Measurements from ENCODE around the gene ANKRD22. TPM values are rescaled to one million over a fixed set of nuclear protein-coding genes. Genes with fewer than 3 reads are reported as not detected.

ANKRD22 gene
- total and polyA plus RNA-seq, 10 of the 15 experiments (the other 5 are each of a cell fraction or from before 2014, with no cell fraction given), result 0.30 to 1.3 (median 0.71) TPM

DNA sequence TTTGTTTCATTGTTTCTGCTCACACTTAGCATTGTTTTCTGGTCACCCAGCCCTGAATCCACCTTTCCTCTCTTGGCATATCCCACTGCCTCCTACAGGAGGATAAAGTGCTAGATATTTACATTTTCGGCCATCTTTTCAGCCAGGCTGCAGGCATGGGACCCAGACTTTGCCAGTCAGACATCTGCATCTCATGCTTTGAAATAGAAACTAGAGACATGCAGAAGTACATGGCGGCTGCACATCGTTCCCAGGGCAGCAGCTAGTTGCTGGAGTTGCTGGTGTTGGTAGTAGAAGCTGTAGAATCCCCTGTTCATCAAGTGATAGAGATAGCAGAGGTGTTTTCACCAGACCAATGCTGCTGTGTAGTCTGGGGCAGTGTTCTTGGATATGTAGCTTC lies 47.1 kb upstream of the ANKRD22 start:
- Histone ChIP-seq H3K4me1 (ENCODE audit: control insufficient read depth, insufficient read depth, low read length) (peaks cover 52% of the 10 kb centered on the region), H3K79me2 (ENCODE audit: control insufficient read depth, insufficient read depth, low read length) (peaks cover 65% of the 10 kb centered on the region), H3K27ac (ENCODE audit: control insufficient read depth, insufficient read depth) (peak overlapping the region; percentile 84), H3K27me3 (replicated peaks in 1 of 2; ENCODE audit: control insufficient read depth in 2 of 2, insufficient read depth in 2 of 2, low read length in 1 of 2) (no peaks in the 10 kb centered on the region), H2AFZ (ENCODE audit: control insufficient read depth, low read depth, low read length) (peak overlapping the region; percentile 72), H4K20me1 (ENCODE audit: control insufficient read depth, insufficient read depth) (no peaks in the 10 kb centered on the region), H3K4me3 (peak overlapping the region; percentile 51), H3K9me3 (replicated peaks; ENCODE audit: control insufficient read depth, insufficient read depth, low read length) (no peaks in the 10 kb centered on the region), H3K4me2 (ENCODE audit: control insufficient read depth, insufficient read depth) (peak overlapping the region; percentile 96), H3K9ac (ENCODE audit: control insufficient read depth, insufficient read depth, low read length) (peak overlapping the region; percentile 51), H3K36me3 (ENCODE audit: control insufficient read depth in 2 of 2, insufficient read depth in 2 of 2, low read length in 1 of 2) (0 out of 4 replicates have a peak, but pooled peaks cover 0 to 4% of the 10 kb centered on the region in 2 experiments)
- POLR2A ChIA-PET, result interaction anchor here (0.9 to 6.3 kb wide), 4 partner anchors 12 to 95 kb away, joined by 3 to 248 read pairs (median 3); no protein-coding TSS in a partner anchor
- intact Hi-C loops (cut with micrococcal nuclease; ENCODE audit: unreplicated experiment), result loop anchor here (1.0 kb wide), 1 partner anchor 10 kb away; no protein-coding TSS in a partner anchor
- 3% methylated on average over 3 of the region's 3 CpGs for whole genome bisulfite sequencing (ENCODE audit: insufficient coverage, insufficient replicate concordance, low lambda C conversion rate, missing lambda C conversion rate)
- DNase-seq (ENCODE audit: low read depth, low spot score) (no peak), ATAC-seq (peak; percentile 11), FAIRE-seq (no peak)
- TF ChIP-seq EZH2 (IDR thresholded peaks at IDR 0.05; ENCODE audit: borderline replicate concordance, control insufficient read depth, low read depth, low read length) (no peak), ZNF207 (IDR thresholded peaks at IDR 0.05; ENCODE audit: borderline replicate concordance) (no peak), TAF1 (IDR thresholded peaks at IDR 0.05; ENCODE audit: borderline replicate concordance, low read depth, low read length) (peak; percentile 54; the same call in 1 of the 2 replicates), BHLHE40 (IDR thresholded peaks at IDR 0.05; ENCODE audit: borderline replicate concordance in 1 of 2, low read depth in 2 of 2, low read length in 1 of 2) (no peak), POLR2A (IDR thresholded peaks at IDR 0.05; ENCODE audit: low read depth, low read length) (peak; percentile 35; the same call in 1 of the 2 replicates), HDGF (IDR thresholded peaks at IDR 0.05) (0 out of 2 replicates have a peak, but pooled peaks have one; percentile 50), YY1 (IDR thresholded peaks at IDR 0.05; ENCODE audit: low read depth, low read length) (peak; percentile 88), POLR2AphosphoS5 (IDR thresholded peaks at IDR 0.05; ENCODE audit: low read length) (peak; percentile 51; the same call in 1 of the 2 replicates)
- TF ChIP-seq, protein P1, sequence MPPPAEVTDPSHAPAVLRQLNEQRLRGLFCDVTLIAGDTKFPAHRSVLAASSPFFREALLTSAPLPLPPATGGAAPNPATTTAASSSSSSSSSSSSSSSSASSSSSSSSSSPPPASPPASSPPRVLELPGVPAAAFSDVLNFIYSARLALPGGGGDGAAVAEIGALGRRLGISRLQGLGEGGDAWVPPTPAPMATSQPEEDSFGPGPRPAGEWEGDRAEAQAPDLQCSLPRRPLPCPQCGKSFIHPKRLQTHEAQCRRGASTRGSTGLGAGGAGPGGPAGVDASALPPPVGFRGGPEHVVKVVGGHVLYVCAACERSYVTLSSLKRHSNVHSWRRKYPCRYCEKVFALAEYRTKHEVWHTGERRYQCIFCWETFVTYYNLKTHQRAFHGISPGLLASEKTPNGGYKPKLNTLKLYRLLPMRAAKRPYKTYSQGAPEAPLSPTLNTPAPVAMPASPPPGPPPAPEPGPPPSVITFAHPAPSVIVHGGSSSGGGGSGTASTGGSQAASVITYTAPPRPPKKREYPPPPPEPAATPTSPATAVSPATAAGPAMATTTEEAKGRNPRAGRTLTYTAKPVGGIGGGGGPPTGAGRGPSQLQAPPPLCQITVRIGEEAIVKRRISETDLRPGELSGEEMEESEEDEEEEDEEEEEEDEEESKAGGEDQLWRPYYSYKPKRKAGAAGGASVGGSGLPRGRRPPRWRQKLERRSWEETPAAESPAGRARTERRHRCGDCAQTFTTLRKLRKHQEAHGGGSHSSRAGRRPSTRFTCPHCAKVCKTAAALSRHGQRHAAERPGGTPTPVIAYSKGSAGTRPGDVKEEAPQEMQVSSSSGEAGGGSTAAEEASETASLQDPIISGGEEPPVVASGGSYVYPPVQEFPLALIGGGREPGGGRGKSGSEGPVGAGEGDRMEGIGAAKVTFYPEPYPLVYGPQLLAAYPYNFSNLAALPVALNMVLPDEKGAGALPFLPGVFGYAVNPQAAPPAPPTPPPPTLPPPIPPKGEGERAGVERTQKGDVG (CRISPR knock-in tag; IDR thresholded peaks at IDR 0.05), result no peak
- TF ChIP-seq, protein P2, sequence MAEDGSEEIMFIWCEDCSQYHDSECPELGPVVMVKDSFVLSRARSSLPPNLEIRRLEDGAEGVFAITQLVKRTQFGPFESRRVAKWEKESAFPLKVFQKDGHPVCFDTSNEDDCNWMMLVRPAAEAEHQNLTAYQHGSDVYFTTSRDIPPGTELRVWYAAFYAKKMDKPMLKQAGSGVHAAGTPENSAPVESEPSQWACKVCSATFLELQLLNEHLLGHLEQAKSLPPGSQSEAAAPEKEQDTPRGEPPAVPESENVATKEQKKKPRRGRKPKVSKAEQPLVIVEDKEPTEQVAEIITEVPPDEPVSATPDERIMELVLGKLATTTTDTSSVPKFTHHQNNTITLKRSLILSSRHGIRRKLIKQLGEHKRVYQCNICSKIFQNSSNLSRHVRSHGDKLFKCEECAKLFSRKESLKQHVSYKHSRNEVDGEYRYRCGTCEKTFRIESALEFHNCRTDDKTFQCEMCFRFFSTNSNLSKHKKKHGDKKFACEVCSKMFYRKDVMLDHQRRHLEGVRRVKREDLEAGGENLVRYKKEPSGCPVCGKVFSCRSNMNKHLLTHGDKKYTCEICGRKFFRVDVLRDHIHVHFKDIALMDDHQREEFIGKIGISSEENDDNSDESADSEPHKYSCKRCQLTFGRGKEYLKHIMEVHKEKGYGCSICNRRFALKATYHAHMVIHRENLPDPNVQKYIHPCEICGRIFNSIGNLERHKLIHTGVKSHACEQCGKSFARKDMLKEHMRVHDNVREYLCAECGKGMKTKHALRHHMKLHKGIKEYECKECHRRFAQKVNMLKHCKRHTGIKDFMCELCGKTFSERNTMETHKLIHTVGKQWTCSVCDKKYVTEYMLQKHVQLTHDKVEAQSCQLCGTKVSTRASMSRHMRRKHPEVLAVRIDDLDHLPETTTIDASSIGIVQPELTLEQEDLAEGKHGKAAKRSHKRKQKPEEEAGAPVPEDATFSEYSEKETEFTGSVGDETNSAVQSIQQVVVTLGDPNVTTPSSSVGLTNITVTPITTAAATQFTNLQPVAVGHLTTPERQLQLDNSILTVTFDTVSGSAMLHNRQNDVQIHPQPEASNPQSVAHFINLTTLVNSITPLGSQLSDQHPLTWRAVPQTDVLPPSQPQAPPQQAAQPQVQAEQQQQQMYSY (CRISPR knock-in tag; IDR thresholded peaks at IDR 0.05), result no peak
- TF ChIP-seq, protein P3, sequence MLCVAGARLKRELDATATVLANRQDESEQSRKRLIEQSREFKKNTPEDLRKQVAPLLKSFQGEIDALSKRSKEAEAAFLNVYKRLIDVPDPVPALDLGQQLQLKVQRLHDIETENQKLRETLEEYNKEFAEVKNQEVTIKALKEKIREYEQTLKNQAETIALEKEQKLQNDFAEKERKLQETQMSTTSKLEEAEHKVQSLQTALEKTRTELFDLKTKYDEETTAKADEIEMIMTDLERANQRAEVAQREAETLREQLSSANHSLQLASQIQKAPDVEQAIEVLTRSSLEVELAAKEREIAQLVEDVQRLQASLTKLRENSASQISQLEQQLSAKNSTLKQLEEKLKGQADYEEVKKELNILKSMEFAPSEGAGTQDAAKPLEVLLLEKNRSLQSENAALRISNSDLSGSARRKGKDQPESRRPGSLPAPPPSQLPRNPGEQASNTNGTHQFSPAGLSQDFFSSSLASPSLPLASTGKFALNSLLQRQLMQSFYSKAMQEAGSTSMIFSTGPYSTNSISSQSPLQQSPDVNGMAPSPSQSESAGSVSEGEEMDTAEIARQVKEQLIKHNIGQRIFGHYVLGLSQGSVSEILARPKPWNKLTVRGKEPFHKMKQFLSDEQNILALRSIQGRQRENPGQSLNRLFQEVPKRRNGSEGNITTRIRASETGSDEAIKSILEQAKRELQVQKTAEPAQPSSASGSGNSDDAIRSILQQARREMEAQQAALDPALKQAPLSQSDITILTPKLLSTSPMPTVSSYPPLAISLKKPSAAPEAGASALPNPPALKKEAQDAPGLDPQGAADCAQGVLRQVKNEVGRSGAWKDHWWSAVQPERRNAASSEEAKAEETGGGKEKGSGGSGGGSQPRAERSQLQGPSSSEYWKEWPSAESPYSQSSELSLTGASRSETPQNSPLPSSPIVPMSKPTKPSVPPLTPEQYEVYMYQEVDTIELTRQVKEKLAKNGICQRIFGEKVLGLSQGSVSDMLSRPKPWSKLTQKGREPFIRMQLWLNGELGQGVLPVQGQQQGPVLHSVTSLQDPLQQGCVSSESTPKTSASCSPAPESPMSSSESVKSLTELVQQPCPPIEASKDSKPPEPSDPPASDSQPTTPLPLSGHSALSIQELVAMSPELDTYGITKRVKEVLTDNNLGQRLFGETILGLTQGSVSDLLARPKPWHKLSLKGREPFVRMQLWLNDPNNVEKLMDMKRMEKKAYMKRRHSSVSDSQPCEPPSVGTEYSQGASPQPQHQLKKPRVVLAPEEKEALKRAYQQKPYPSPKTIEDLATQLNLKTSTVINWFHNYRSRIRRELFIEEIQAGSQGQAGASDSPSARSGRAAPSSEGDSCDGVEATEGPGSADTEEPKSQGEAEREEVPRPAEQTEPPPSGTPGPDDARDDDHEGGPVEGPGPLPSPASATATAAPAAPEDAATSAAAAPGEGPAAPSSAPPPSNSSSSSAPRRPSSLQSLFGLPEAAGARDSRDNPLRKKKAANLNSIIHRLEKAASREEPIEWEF (IDR thresholded peaks at IDR 0.05; ENCODE audit: insufficient replicate concordance, low read depth, low read length), result no peak
- BruUV-seq (replicated peaks), result no TSS peak
- SMC1A ChIA-PET (ENCODE audit: uncharacterized antibody, unreplicated experiment), result interaction anchor here (2.0 to 8.4 kb wide), 6 partner anchors 9 to 65 kb away, joined by 6 to 329 read pairs (median 46); no protein-coding TSS in a partner anchor
- in situ Hi-C loops (cut with MboI), result no loop called here
- RAD21 ChIA-PET (ENCODE audit: unreplicated experiment), result interaction anchor here (0.6 to 7.9 kb wide), 6 partner anchors 11 to 118 kb away, joined by 3 to 249 read pairs (median 66); partner anchors contain the start of gene FAS
- CTCF ChIA-PET, result interaction anchor here (0.9 to 6.6 kb wide), 9 partner anchors 8 to 316 kb away, joined by 3 to 116 read pairs (median 5); partner anchors contain the start of gene FAS

All from GM12878 (cell line).